HCT116 (cell line): ENCODE results near the gene EPHB3.

Experiments used
- JUND ChIP-seq: IDR thresholded peaks from 2 replicates; pipeline ENCODE4 v1.6.1; 2012
- MAX ChIP-seq: IDR thresholded peaks from 2 replicates; pipeline ENCODE4 v1.6.1; 2012
- POLR2A ChIP-seq: IDR thresholded peaks from 2 replicates; pipeline ENCODE4 v1.7.0; 2011; ENCODE audit warnings: borderline replicate concordance; ENCODE audit not compliant: insufficient read depth, insufficient read length; ENCODE audit errors: extremely low read depth
- SP1 ChIP-seq: IDR thresholded peaks from 2 replicates; pipeline ENCODE4 v1.6.1; 2012; ENCODE audit warnings: low read depth
- TF ChIP-seq, protein P1 (sequence below), 3 experiments: fragments of 200-600 bp in 1 of 3; sonication (generic) in 1 of 3; IDR thresholded peaks in 2 of 3; conservative IDR thresholded peaks in 1 of 3; 2 replicates each; pipeline ENCODE4 v1.5.1; 2012 to 2017; ENCODE audit warnings: low read depth in 2 of 3, low read length in 2 of 3, antibody characterized with exemption in 1 of 3, borderline replicate concordance in 1 of 3, control low read depth in 1 of 3, mild to moderate bottlenecking in 1 of 3, mixed read lengths in 1 of 3, mixed run types in 1 of 3, moderate library complexity in 1 of 3; ENCODE audit not compliant: insufficient read depth in 1 of 3

DNA sequence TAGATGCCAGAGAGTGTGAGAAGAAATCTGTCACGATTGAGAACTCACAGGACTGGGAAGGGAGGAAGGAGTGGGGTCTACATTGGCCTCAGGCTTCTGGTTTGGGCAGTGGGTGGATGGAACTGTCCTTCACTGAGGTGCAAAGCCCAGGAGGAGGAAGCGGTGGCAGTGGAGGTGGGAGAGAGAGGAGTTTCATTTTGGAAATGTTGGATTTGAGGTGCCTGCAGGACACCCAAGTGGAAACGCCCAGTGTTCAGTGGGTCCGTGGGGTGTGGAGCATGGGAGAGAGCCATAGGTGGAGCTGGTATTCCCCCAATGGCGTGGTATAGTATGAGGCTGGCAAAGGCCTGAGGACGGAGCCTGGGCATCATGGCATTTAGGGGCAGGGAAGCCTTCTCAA is 9.3 kb upstream of the EPHB3 start:
- TF ChIP-seq, protein P1, sequence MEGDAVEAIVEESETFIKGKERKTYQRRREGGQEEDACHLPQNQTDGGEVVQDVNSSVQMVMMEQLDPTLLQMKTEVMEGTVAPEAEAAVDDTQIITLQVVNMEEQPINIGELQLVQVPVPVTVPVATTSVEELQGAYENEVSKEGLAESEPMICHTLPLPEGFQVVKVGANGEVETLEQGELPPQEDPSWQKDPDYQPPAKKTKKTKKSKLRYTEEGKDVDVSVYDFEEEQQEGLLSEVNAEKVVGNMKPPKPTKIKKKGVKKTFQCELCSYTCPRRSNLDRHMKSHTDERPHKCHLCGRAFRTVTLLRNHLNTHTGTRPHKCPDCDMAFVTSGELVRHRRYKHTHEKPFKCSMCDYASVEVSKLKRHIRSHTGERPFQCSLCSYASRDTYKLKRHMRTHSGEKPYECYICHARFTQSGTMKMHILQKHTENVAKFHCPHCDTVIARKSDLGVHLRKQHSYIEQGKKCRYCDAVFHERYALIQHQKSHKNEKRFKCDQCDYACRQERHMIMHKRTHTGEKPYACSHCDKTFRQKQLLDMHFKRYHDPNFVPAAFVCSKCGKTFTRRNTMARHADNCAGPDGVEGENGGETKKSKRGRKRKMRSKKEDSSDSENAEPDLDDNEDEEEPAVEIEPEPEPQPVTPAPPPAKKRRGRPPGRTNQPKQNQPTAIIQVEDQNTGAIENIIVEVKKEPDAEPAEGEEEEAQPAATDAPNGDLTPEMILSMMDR (IDR thresholded peaks at IDR 0.05 in 2 of 3, conservative IDR thresholded peaks at IDR 0.05 in 1 of 3; ENCODE audit: borderline replicate concordance in 1 of 3, insufficient read depth in 1 of 3, low read depth in 2 of 3, low read length in 2 of 3), result no peak
- TF ChIP-seq SP1, result no peak
- no peak for TF ChIP-seq POLR2A
- no peak for TF ChIP-seq JUND
- no peak for TF ChIP-seq MAX
